GM21367 (cell line): Measurements from ENCODE around the gene SELENBP1.
"Not testable (repeated sequence)": the region's sequence is repeated elsewhere in the genome, so short reads cannot be mapped to it uniquely, and the experiment has no call there.

Experiments used
- ATAC-seq: cut with Tn5 transposase; IDR thresholded peaks from one replicate; pipeline ENCODE4 v1.9.1; 2021; ENCODE audit not compliant: unreplicated experiment

Gene SELENBP1

GRCh38 chr1:151372058-151372934 is at the start of gene SELENBP1:
Gene SELENBP1 (minus strand): TSS chr1:151372705. CDS start chr1:151372641, 64 bp downstream.
- no peak for ATAC-seq

GRCh38 chr1:151419819-151420218 is 47.3 kb upstream of the SELENBP1 start:
- ATAC-seq: no peak

GRCh38 chr1:151418081-151418480 is 45.6 kb upstream of the SELENBP1 start:
- no peak for ATAC-seq

GRCh38 chr1:151416231-151416630 is 43.7 kb upstream of the SELENBP1 start:
- no peak for ATAC-seq

- no peak for ATAC-seq
Observed at GRCh38 chr1:151411884-151412283, 39.4 kb upstream of the SELENBP1 start.

GRCh38 chr1:151408891-151409290 is 36.4 kb upstream of the SELENBP1 start:
- no peak for ATAC-seq

- ATAC-seq: no peak
Observed at GRCh38 chr1:151407304-151407703, 34.8 kb upstream of the SELENBP1 start.

- no peak for ATAC-seq
Observed at GRCh38 chr1:151406176-151406575, 33.7 kb upstream of the SELENBP1 start.

GRCh38 chr1:151405187-151405951 is 32.9 kb upstream of the SELENBP1 start:
- ATAC-seq: no peak

- no peak for ATAC-seq
Observed at GRCh38 chr1:151403612-151404011, 31.1 kb upstream of the SELENBP1 start.

- no peak for ATAC-seq
Observed at GRCh38 chr1:151402764-151403163, 30.3 kb upstream of the SELENBP1 start.

GRCh38 chr1:151401860-151402259 is 29.4 kb upstream of the SELENBP1 start:
- ATAC-seq: no peak

GRCh38 chr1:151401125-151401788 is 28.8 kb upstream of the SELENBP1 start:
- no peak for ATAC-seq

GRCh38 chr1:151399324-151400171 is 27.0 kb upstream of the SELENBP1 start, which contains the start of gene PSMB4:
Gene PSMB4 (plus strand): TSS chr1:151399573. CDS start chr1:151399588, 15 bp downstream.
- ATAC-seq: peak; percentile 72

GRCh38 chr1:151396265-151396664 is 23.8 kb upstream of the SELENBP1 start:
- ATAC-seq: not testable (repeated sequence)

- no peak for ATAC-seq
Observed at GRCh38 chr1:151393583-151393982, 21.1 kb upstream of the SELENBP1 start.

- no peak for ATAC-seq
Observed at GRCh38 chr1:151391079-151391563, 18.6 kb upstream of the SELENBP1 start.

GRCh38 chr1:151390221-151391078 is 17.9 kb upstream of the SELENBP1 start:
- not testable (repeated sequence) for ATAC-seq

- ATAC-seq: no peak
Observed at GRCh38 chr1:151386002-151386401, 13.5 kb upstream of the SELENBP1 start.
